Mononuclear cell (primary cell): ENCODE results near the gene TRPC4. TPM values are rescaled to one million over a fixed set of nuclear protein-coding genes. Genes with fewer than 3 reads are reported as not detected.

Experiments
- H3K27me3 ChIP-seq: 2 replicates; pipeline ENCODE4 v1.6.0; 2011; ENCODE audit warnings: low read length, control low read depth; ENCODE audit not compliant: insufficient read depth
- H3K4me1 ChIP-seq: 2 replicates; pipeline ENCODE4 v1.5.1; 2011; ENCODE audit warnings: mild to moderate bottlenecking, low read length, control low read depth; ENCODE audit not compliant: insufficient read depth
- H3K4me3 ChIP-seq: 2 replicates; pipeline ENCODE4 v1.5.1; 2011; ENCODE audit warnings: mild to moderate bottlenecking, low read length, moderate library complexity
- H3K9me3 ChIP-seq: 2 replicates; pipeline ENCODE4 v1.5.1; 2011; ENCODE audit warnings: low read depth, mild to moderate bottlenecking, control low read depth, low read length
- total RNA-seq: library from RNA; depleted of rRNA; stranded (reverse); fragments of >200 nt; gene quantifications from one replicate; pipeline ENCODE4 v1.2.3, GENCODE V29; 2012

Gene TRPC4
- total RNA-seq, 1 donor: not detected

DNA sequence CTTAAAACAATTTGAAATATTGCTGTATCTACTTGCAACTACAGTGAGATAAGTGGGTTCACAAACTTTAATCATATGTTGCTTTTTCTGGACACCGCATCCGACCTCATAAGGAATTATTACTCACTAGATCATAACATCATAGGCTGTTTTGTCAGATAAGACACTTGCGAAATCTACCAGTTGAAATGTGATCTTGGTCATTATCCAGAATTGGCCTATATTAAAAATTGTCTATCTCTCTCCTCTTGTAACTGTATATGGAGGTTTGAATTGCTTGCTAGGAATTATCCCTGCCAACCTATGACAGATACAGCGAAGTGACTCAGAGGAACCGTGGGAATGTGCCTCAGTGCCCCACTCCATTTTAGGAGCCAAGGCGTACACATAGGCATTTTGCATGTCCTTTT lies 154.0 kb downstream of the TRPC4 start:
- H3K4me3 ChIP-seq: no peak overlapping the region
- no peaks in the 10 kb centered on the region for H3K9me3 ChIP-seq
- H3K27me3 ChIP-seq: no peaks in the 10 kb centered on the region
- no peaks in the 10 kb centered on the region for H3K4me1 ChIP-seq

DNA sequence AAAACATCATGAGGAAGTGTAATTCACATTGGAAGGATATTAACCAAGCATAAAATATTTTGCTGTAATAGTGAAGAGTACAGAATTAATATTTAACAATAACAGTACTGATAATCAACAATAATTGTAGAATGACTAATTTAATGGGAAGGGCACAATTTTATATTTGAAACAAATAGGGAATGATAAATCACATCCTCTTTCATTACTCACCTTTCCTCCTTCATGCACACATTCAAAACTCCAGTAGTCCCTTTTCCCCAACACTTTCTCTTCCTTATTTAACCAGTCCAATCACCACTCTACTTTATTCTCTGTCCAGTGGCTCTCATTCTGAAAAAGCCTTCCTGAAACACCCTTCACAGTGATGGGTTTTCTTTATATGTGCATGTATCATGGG lies 160.3 kb downstream of the TRPC4 start:
- Histone ChIP-seq H3K9me3 (no peaks in the 10 kb centered on the region), H3K27me3 (no peaks in the 10 kb centered on the region), H3K4me3 (no peak overlapping the region)

DNA sequence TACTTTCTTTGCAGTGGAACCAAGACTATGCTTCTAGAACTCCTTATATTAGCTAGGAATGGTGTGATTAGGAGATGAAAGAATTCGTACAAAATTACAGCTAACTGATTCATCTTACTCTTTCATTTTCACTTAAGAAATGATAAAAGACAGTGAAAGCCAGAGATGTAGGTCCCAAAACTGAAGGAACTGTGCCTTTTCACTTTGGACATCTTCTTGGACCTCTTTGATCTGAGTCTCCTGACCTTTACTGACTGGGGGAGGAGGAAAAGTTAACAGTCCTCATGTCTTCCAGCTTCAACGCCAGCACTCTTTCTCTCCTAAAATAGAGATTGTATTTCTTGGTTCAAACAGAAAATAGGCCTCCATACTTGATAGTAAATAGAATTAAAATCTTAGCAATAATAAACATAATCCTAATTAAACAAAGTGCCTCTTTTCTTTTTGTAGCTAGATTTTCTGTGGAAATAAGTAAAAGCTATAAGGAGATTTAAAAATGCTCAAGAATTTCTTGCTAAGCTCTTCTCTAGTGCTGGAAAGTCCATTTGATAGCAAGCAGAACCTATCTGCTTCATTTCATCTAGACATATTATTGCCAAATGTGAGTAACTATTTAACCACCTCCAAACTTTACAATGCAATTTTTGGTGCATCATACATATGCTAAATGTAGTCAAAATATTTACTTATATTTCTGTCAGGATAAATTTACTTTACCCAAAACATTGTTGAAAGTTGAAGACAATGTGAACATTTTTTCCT lies 161.7 kb downstream of the TRPC4 start:
- Histone ChIP-seq H3K9me3 (no peaks in the 10 kb centered on the region), H3K27me3 (no peaks in the 10 kb centered on the region), H3K4me3 (no peak overlapping the region), H3K4me1 (no peaks in the 10 kb centered on the region)

More for the DNA sequence above, 160.3 kb downstream of the TRPC4 start:
- H3K4me1 ChIP-seq: no peaks in the 10 kb centered on the region

DNA sequence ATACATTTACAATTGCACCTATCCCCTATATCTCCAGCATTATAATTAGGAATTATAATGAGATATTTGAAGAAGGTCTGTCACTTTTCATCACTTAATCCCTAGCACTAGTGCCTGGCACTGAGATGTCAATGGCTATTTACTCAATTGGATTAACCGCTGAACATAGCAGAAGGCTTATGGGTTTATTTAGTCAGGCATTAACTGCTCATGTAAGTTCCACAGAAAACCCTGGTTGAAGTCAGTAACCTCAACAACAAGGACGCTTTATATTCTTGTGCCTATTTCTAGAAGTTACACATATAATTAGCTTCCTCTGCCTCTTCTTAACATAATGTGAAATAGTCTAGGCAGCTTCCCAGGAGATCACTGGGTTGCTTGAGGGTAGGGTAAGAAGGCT lies 163.5 kb downstream of the TRPC4 start:
- no peak overlapping the region for H3K4me3 ChIP-seq
- H3K27me3 ChIP-seq: no peaks in the 10 kb centered on the region
- no peaks in the 10 kb centered on the region for H3K4me1 ChIP-seq
- H3K9me3 ChIP-seq: no peaks in the 10 kb centered on the region

DNA sequence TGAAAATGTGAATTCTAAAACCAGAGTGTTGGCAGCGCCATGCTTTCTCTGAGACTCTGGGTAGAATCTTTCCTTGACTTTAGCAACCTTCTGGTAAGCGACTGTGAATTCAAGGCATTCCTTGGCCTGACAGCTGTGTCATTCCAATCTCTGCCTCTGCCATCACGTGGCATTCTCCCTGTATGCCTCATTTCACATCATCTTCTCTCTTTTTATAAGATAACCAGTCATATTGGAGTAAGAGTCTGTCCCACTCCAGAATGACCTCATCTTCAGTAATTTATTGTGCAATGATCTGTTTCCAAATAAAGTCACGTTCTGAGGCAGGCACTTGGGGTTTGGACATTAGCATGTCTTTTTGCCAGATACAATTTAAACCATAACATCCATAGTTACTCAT lies 167.6 kb downstream of the TRPC4 start:
- no peak overlapping the region for H3K4me3 ChIP-seq
- H3K9me3 ChIP-seq: no peaks in the 10 kb centered on the region
- H3K27me3 ChIP-seq: no peaks in the 10 kb centered on the region
- no peaks in the 10 kb centered on the region for H3K4me1 ChIP-seq

DNA sequence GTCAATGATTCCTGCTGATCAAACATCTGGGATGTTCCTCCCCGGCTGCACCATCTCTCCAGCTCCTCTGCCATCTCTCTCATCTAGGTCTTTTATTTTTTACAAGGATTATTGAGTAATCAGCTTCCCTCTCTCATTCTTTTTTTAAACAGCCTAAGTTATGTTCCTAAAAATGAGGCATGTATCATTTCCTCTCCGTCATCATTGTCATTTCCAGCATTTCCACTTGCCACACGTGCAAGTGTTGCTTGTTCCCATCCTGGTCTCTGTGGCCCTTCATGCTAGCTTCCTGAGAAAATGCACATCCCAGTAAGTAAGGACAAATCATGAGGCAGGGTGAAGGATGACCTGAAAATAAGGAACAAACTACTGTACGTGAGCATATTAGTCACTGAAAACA lies 168.3 kb downstream of the TRPC4 start:
- H3K9me3 ChIP-seq: no peaks in the 10 kb centered on the region

DNA sequence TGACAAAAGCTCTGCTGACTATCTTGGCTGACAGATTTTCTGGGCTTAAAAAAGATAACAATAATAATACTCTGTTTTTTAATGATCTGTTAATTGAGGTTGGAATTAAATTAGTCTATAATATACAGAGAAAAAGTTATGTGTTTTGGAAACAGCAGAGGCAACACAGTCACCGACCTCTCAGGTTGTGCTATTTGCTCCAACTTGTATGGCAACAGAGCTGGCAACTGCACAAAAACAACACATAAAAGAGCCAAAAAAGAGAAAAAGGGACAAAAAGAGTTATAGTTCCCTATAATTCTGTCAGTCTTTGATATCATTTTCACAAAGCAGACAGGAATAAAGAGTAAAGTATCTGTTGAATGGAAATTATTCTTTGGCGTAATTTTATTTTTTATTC lies 168.7 kb downstream of the TRPC4 start:
- Histone ChIP-seq H3K4me3 (no peak overlapping the region), H3K4me1 (no peaks in the 10 kb centered on the region), H3K27me3 (no peaks in the 10 kb centered on the region), H3K9me3 (no peaks in the 10 kb centered on the region)

More for the DNA sequence above, 168.3 kb downstream of the TRPC4 start:
- Histone ChIP-seq H3K27me3 (no peaks in the 10 kb centered on the region), H3K4me1 (no peaks in the 10 kb centered on the region), H3K4me3 (no peak overlapping the region)

DNA sequence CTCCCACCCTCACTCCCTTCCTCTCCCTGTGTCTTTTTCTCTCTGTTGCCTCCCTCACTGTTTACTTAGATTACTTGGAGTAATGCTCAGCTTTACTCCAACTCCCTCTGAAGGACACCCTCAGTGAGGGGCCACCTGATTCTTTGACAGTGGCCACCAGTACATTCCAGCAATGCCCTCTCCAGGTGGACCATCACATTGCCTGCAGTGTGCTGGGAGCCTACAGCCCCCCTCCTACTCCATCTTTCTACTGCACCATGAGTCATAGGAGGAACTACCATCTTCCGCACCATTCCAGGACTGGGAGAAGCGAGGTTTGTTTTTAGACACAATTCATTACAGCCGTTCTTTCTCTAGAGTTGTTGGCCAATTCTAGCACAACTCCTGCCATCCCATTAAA lies 174.4 kb downstream of the TRPC4 start:
- H3K9me3 ChIP-seq: no peaks in the 10 kb centered on the region
- no peaks in the 10 kb centered on the region for H3K4me1 ChIP-seq
- no peak overlapping the region for H3K4me3 ChIP-seq
- H3K27me3 ChIP-seq: no peaks in the 10 kb centered on the region

DNA sequence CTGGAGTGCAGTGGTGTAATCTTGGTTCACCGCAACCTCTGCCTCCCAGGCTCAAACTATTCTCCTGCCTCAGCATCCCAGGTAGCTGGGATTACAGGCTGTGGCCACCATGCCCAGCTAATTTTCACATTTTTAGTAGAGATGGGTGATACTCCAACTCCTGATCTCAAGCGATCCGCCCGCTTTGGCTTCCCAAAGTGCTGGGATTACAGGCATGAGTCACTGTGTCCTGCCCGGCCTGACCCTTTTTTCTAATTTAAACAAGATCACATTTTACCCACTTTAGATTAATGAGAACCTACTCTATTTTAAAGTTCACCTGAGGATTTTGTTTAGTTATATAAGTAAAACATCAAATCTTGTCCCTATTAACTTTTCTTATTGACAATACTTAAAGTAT lies 179.2 kb downstream of the TRPC4 start:
- H3K4me3 ChIP-seq: no peak overlapping the region
- H3K27me3 ChIP-seq: no peaks in the 10 kb centered on the region
- H3K9me3 ChIP-seq: no peaks in the 10 kb centered on the region
- no peaks in the 10 kb centered on the region for H3K4me1 ChIP-seq

DNA sequence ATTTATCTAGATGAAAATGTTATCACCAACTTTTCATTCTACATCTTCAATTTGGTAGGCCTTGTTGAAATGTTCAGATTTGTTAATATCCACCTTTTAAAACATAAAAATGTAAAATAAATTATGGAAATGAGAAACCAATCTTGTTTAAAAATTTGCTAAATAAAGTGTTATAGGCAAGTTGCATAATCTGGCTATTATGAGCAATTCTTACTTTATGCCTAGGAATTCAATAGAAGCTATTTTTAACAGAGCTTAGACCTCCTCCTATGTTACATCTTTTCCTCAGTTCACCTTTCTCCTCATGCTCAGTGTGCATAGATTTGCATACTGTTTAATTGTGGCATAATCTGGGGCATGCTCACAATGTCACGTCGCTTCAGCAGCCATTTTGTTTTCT lies 183.1 kb downstream of the TRPC4 start:
- no peaks in the 10 kb centered on the region for H3K9me3 ChIP-seq
- H3K4me3 ChIP-seq: no peak overlapping the region
- H3K27me3 ChIP-seq: no peaks in the 10 kb centered on the region
- no peaks in the 10 kb centered on the region for H3K4me1 ChIP-seq

DNA sequence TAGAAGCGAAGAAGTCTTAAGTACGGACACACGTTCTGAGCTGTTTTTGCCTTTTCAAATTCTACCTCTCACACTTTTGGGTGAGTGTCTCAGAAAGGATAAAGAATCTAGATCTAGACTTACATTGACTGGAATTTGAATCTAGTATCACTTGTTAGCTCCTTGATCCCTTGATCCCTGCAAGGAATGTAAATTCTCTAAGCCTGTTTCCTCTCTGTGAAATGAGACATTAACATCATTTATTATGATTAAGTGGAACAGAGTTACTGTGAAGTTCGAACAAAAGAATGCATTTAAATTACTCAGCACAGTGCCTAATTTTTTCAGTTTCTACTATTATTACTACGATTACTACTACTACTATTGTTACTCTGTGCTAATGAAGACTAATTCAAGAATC lies 184.4 kb downstream of the TRPC4 start:
- Histone ChIP-seq H3K4me1 (no peaks in the 10 kb centered on the region), H3K9me3 (no peaks in the 10 kb centered on the region), H3K4me3 (no peak overlapping the region), H3K27me3 (no peaks in the 10 kb centered on the region)

DNA sequence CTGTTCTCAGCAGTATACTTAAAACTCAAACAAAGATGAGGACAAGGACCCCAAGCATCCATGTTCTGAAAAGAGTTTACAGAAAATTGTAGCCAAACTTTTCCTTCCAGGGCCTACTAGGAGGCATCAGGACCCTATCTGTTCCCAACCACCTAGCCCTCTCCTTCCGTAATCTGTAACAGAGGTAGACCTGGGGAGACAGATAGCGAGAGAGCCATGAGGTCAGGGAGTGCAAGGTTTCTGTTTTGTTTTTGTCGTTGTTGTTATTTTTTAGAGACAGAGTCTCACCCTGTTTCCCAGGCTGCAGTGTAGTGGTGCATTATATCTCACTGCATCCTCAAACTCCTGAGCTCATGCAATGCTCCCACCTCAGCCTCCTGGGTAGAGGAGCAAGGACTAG lies 187.1 kb downstream of the TRPC4 start:
- H3K9me3 ChIP-seq: no peaks in the 10 kb centered on the region
- H3K4me3 ChIP-seq: no peak overlapping the region
- no peaks in the 10 kb centered on the region for H3K4me1 ChIP-seq
- no peaks in the 10 kb centered on the region for H3K27me3 ChIP-seq

DNA sequence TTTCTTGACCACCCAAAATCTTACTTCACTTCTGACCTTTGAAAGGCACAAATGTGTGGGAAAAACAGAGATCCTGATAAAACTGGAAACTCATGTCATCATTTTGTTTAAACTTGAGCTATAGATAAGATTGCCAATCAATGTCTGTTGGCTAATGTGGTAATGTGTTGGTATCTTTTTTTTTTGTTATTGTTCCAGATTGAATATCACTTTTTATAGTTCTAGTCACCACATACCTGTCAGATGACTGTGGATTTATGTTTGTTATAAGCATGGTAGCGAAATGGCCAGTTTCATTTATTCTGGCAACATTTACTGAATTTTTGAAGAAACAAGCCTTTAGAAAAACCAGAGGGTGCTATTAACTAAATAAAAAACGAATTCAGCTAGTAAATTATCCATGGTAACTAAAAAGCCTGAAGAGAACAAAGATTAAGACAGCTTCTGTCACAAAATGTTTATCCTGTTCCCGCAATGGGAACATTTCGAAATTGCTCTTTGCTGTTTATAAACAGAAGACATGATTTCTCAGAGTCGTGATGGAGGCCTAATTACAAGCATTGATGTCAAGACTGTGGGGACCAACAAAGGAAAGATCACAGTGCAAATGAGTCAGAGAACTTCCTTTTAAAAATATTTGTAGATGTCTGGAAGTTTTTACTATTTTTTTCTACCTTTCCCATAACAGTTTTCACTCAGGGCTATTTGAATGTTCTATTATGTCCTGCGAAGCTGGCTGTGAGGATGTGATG lies 188.1 kb downstream of the TRPC4 start:
- no peaks in the 10 kb centered on the region for H3K4me1 ChIP-seq
- no peaks in the 10 kb centered on the region for H3K27me3 ChIP-seq
- H3K9me3 ChIP-seq: no peaks in the 10 kb centered on the region
- H3K4me3 ChIP-seq: no peak overlapping the region

DNA sequence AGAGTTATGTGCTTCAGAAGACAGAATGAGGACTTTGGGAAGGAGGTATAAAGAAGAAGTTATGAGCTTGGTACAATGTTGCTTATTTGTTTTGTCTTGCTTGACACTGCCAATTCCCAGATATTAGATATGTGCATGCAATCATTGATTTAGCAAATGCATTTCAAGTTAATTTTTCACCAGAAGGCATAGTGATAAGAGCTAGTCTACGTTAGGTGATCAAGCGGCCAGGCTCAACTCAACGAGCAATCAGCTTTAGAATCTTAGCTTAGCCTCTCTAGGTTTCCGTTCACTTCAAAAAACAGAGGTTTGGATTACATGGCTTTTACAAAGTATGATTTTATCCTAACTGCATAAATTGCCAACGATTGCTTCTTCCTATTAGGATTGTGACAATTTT lies 189.4 kb downstream of the TRPC4 start:
- H3K9me3 ChIP-seq: no peaks in the 10 kb centered on the region
- H3K4me3 ChIP-seq: no peak overlapping the region
- H3K4me1 ChIP-seq: no peaks in the 10 kb centered on the region
- no peaks in the 10 kb centered on the region for H3K27me3 ChIP-seq

DNA sequence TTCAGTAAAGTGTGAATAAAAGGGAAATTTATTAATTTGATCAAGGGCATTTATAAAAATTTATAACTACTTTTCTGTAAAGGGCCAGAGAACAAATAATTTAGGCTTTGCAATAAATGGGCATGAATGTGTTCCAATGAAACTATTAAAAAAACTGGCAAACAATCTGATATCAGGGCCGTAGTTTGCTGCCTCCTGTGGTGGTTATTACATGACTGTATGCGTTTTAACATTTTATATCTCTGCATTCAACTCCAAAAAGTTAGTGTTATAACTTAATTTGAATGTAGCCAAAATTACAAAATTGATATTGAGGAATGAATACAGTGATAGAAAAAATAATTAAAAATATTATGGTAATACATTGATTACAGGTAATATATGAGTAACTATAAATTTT lies 190.5 kb downstream of the TRPC4 start:
- no peak overlapping the region for H3K4me3 ChIP-seq
- H3K27me3 ChIP-seq: no peaks in the 10 kb centered on the region
- H3K4me1 ChIP-seq: no peaks in the 10 kb centered on the region
- no peaks in the 10 kb centered on the region for H3K9me3 ChIP-seq

DNA sequence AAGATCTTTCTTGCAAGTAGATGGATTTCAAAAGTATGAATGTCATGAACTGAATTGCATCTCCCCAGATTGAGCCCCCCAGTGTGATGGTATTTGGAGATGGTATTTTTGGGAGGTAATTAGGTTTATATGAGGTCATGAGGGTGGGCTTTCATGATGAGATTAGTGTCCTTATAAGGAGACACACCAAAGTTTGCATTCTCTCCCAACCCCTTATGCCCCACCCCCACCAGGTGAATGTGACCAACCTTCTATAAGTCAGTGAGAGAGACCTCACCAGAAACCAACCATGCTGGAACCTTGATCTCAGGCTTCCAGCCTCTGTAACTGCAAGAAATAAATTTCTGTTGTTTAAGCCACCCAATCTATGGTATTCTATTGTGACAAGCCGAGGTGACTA lies 199.7 kb downstream of the TRPC4 start:
- H3K9me3 ChIP-seq: no peaks in the 10 kb centered on the region
- H3K27me3 ChIP-seq: no peaks in the 10 kb centered on the region
- H3K4me1 ChIP-seq: no peaks in the 10 kb centered on the region
- H3K4me3 ChIP-seq: no peak overlapping the region
